ENCODE results near the gene TRAPPC6A.

DNA sequence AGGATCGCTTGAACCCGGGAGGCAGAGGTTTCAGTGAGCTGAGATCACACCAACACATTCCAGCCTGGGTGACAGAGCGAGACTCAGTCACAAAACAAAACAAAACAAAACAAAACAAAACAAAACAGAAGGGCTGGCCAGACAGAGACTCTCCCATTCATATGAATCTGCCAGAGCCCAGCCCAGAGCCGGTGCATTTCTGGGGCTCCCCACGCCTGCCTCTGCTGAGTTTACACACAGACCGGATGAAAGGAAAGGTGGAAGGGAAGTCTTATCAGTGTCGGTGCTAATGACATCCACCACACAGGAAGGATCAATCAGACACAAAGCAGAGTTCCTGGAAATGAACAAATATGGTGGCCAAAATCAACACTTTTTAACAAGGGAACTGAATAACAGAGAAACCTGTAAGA, 6.8 kb downstream of the TRAPPC6A start:
- TF ChIP-seq EZH2phosphoT487 (IDR thresholded peaks at IDR 0.05; ENCODE audit: insufficient read depth, low read depth) (no peak), EZH2 (IDR thresholded peaks at IDR 0.05; ENCODE audit: insufficient read depth, poor library complexity, severe bottlenecking) (no peak)
